ENCODE results near the gene ZFX.

ZFX gene

GRCh38 chrX:24221872-24222271, 72.3 kb downstream of the ZFX start:
- Histone ChIP-seq H3K4me1 (ENCODE audit: insufficient read depth, low read length, poor library complexity, severe bottlenecking) (no peaks in the 10 kb centered on the region), H3K79me2 (ENCODE audit: insufficient read depth, low read length) (no peaks in the 10 kb centered on the region), H4K20me1 (ENCODE audit: insufficient read depth, low read length, poor library complexity, severe bottlenecking) (no peaks in the 10 kb centered on the region), H3K9me3 (ENCODE audit: insufficient read depth, low read depth, low read length) (no peaks in the 10 kb centered on the region), H3K36me3 (ENCODE audit: insufficient read depth, low read length) (no peaks in the 10 kb centered on the region), H3K4me3 (ENCODE audit: low read length, poor library complexity, severe bottlenecking) (no peak overlapping the region), H3K4me2 (ENCODE audit: low read depth, low read length, poor library complexity, severe bottlenecking) (no peak overlapping the region), H2AFZ (ENCODE audit: low read length) (no peak overlapping the region), H3K9me2 (replicated peaks; ENCODE audit: low read depth, low read length) (no peaks in the 10 kb centered on the region), H3K27me3 (ENCODE audit: insufficient read depth, low read length, poor library complexity, severe bottlenecking) (no peaks in the 10 kb centered on the region), H3K9ac (ENCODE audit: low read depth, low read length, poor library complexity, severe bottlenecking) (no peak overlapping the region), H3F3A (ENCODE audit: low read depth) (no peaks in the 10 kb centered on the region)
- TF ChIP-seq CTCF (conservative IDR thresholded peaks at IDR 0.05; ENCODE audit: low read length) (no peak), EZH2phosphoT487 (IDR thresholded peaks at IDR 0.05; ENCODE audit: borderline replicate concordance) (no peak)

- Histone ChIP-seq H3K9me2 (replicated peaks; ENCODE audit: low read depth, low read length) (no peaks in the 10 kb centered on the region), H2AFZ (ENCODE audit: low read length) (no peak overlapping the region), H3K4me2 (ENCODE audit: low read depth, low read length, poor library complexity, severe bottlenecking) (no peak overlapping the region), H3K27me3 (ENCODE audit: insufficient read depth, low read length, poor library complexity, severe bottlenecking) (no peaks in the 10 kb centered on the region), H3K4me3 (ENCODE audit: low read length, poor library complexity, severe bottlenecking) (no peak overlapping the region), H3K9ac (ENCODE audit: low read depth, low read length, poor library complexity, severe bottlenecking) (no peak overlapping the region), H3K79me2 (ENCODE audit: insufficient read depth, low read length) (no peaks in the 10 kb centered on the region), H3K9me3 (ENCODE audit: insufficient read depth, low read depth, low read length) (no peaks in the 10 kb centered on the region), H3F3A (ENCODE audit: low read depth) (no peaks in the 10 kb centered on the region), H3K36me3 (ENCODE audit: insufficient read depth, low read length) (no peaks in the 10 kb centered on the region), H3K4me1 (ENCODE audit: insufficient read depth, low read length, poor library complexity, severe bottlenecking) (no peaks in the 10 kb centered on the region), H4K20me1 (ENCODE audit: insufficient read depth, low read length, poor library complexity, severe bottlenecking) (no peaks in the 10 kb centered on the region)
- no peak for TF ChIP-seq CTCF (conservative IDR thresholded peaks at IDR 0.05; ENCODE audit: low read length)
- no peak for TF ChIP-seq EZH2phosphoT487 (IDR thresholded peaks at IDR 0.05; ENCODE audit: borderline replicate concordance)
Measured at GRCh38 chrX:24225265-24225664, 75.7 kb downstream of the ZFX start.

- Histone ChIP-seq H4K20me1 (ENCODE audit: insufficient read depth, low read length, poor library complexity, severe bottlenecking) (no peaks in the 10 kb centered on the region), H3K4me3 (ENCODE audit: low read length, poor library complexity, severe bottlenecking) (no peak overlapping the region), H2AFZ (ENCODE audit: low read length) (no peak overlapping the region), H3K9ac (ENCODE audit: low read depth, low read length, poor library complexity, severe bottlenecking) (no peak overlapping the region), H3K4me2 (ENCODE audit: low read depth, low read length, poor library complexity, severe bottlenecking) (no peak overlapping the region), H3K9me2 (replicated peaks; ENCODE audit: low read depth, low read length) (no peaks in the 10 kb centered on the region), H3K79me2 (ENCODE audit: insufficient read depth, low read length) (no peaks in the 10 kb centered on the region), H3F3A (ENCODE audit: low read depth) (no peaks in the 10 kb centered on the region), H3K36me3 (ENCODE audit: insufficient read depth, low read length) (no peaks in the 10 kb centered on the region), H3K27me3 (ENCODE audit: insufficient read depth, low read length, poor library complexity, severe bottlenecking) (no peaks in the 10 kb centered on the region), H3K4me1 (ENCODE audit: insufficient read depth, low read length, poor library complexity, severe bottlenecking) (no peaks in the 10 kb centered on the region), H3K9me3 (ENCODE audit: insufficient read depth, low read depth, low read length) (no peaks in the 10 kb centered on the region)
- TF ChIP-seq EZH2phosphoT487 (IDR thresholded peaks at IDR 0.05; ENCODE audit: borderline replicate concordance), result no peak
- no peak for TF ChIP-seq CTCF (conservative IDR thresholded peaks at IDR 0.05; ENCODE audit: low read length)
Measured at GRCh38 chrX:24226176-24226575, 76.6 kb downstream of the ZFX start.

Measured in Loucy (cell line).